GM19351 (cell line): ENCODE data around the gene RSPH6A.
"Not testable (repeated sequence)": the region's sequence is repeated elsewhere in the genome, so short reads cannot be mapped to it uniquely, and the experiment has no call there.

Experiments used
- ATAC-seq: cut with Tn5 transposase; IDR thresholded peaks from one replicate; pipeline ENCODE4 v1.9.1; 2021; ENCODE audit warnings: mild to moderate bottlenecking, moderate library complexity; ENCODE audit not compliant: unreplicated experiment

Gene RSPH6A

GRCh38 chr19:45766869-45767346 is 48.2 kb downstream of the RSPH6A start:
- ATAC-seq, result no peak

GRCh38 chr19:45766296-45766868 is 48.7 kb downstream of the RSPH6A start:
- ATAC-seq, result no peak

- no peak for ATAC-seq
These were observed 49.3 kb downstream of the RSPH6A start for GRCh38 chr19:45765702-45766295.

GRCh38 chr19:45764945-45765701 is 50.0 kb downstream of the RSPH6A start:
- no peak for ATAC-seq

- ATAC-seq, result no peak
These were observed 50.6 kb downstream of the RSPH6A start for GRCh38 chr19:45764475-45764874.

GRCh38 chr19:45763691-45764294 is 51.3 kb downstream of the RSPH6A start:
- ATAC-seq, result no peak

GRCh38 chr19:45762870-45763631 is 52.1 kb downstream of the RSPH6A start:
- no peak for ATAC-seq

GRCh38 chr19:45761714-45762113 is 53.4 kb downstream of the RSPH6A start:
- no peak for ATAC-seq

- ATAC-seq, result no peak
These were observed 56.2 kb downstream of the RSPH6A start for GRCh38 chr19:45758921-45759320.

GRCh38 chr19:45757695-45758094 is 57.4 kb downstream of the RSPH6A start:
- ATAC-seq, result no peak

GRCh38 chr19:45754323-45754722 is 60.8 kb downstream of the RSPH6A start:
- ATAC-seq, result no peak

- ATAC-seq, result no peak
These were observed 61.6 kb downstream of the RSPH6A start for GRCh38 chr19:45753548-45753947.

GRCh38 chr19:45752639-45753038 is 62.5 kb downstream of the RSPH6A start:
- ATAC-seq, result no peak

GRCh38 chr19:45751483-45751882 is 63.6 kb downstream of the RSPH6A start:
- not testable (repeated sequence) for ATAC-seq

GRCh38 chr19:45747513-45747912 is 67.6 kb downstream of the RSPH6A start:
- no peak for ATAC-seq

- no peak for ATAC-seq
These were observed 68.2 kb downstream of the RSPH6A start for GRCh38 chr19:45746866-45747265.
